Heart left ventricle (tissue), 16 donors: Measurements from ENCODE around the gene PNCK. TPM values are rescaled to one million over a fixed set of nuclear protein-coding genes. Genes with fewer than 3 reads are reported as not detected.
"Not testable (repeated sequence)": the region's sequence is repeated elsewhere in the genome, so short reads cannot be mapped to it uniquely, and the experiment has no call there.

Source experiments
- ATAC-seq, 4 donors: fragments of 200-7000 bp; cut with Tn5 transposase; one replicate each; pipeline ENCODE4 v1.9.1; 2020 to 2022; ENCODE audit warnings: moderate library complexity in 4 of 4, mild to moderate bottlenecking in 3 of 4, moderate number of reproducible peaks in 1 of 4
- DNase-seq, 5 donors: peaks; one replicate each; pipeline ENCODE4 v3.0.0-alpha.2; 2020
- H3K27ac ChIP-seq, 12 donors: fragments of 200-600 bp; sonication (generic) in 4 of 12; one replicate each; pipeline versions ENCODE4 v1.5.0 to v1.8.0; 2016 to 2022; ENCODE audit warnings: mild to moderate bottlenecking in 2 of 12
- H3K27me3 ChIP-seq, 9 donors: fragments of 200-600 bp; sonication (generic) in 2 of 9; one replicate each; pipeline versions ENCODE4 v1.5.1 to v1.8.0; 2016 to 2022; ENCODE audit warnings: mild to moderate bottlenecking in 3 of 9
- H3K36me3 ChIP-seq, 9 donors: fragments of 200-600 bp; sonication (generic) in 2 of 9; one replicate each; pipeline versions ENCODE4 v1.5.0 to v1.8.0; 2018 to 2022; ENCODE audit warnings: mild to moderate bottlenecking in 2 of 9
- H3K4me1 ChIP-seq, 12 donors: fragments of 200-600 bp; sonication (generic) in 4 of 12; one replicate each; pipeline versions ENCODE4 v1.5.0 to v1.8.0; 2016 to 2022; ENCODE audit warnings: mild to moderate bottlenecking in 3 of 12
- H3K4me3 ChIP-seq, 12 donors: fragments of 200-600 bp; sonication (generic) in 4 of 12; one replicate each; pipeline versions ENCODE4 v1.5.0 to v1.8.0; 2017 to 2022; ENCODE audit warnings: mild to moderate bottlenecking in 9 of 12, moderate library complexity in 4 of 12
- H3K9me3 ChIP-seq, 12 donors: fragments of 200-600 bp; sonication (generic) in 4 of 12; one replicate each; pipeline versions ENCODE4 v1.5.0 to v1.8.0; 2016 to 2022; ENCODE audit warnings: mild to moderate bottlenecking in 1 of 12
- POLR2A ChIP-seq, 2 donors: fragments of 450-650 bp; IDR thresholded peaks; one replicate each; pipeline ENCODE4 v1.6.1; 2017; ENCODE audit warnings: antibody characterized with exemption in 2 of 2, mild to moderate bottlenecking in 2 of 2, moderate library complexity in 2 of 2
- WGBS, 4 donors: extraction: QIAGEN DNeasy Blood & Tissue Kit in 2 of 4; methylation state at CpG; one replicate each; pipeline versions ENCODE4 v1.1.5 to v1.1.7; 2013 to 2018; 5-methylcytosine and 5-hydroxymethylcytosine counted together
- intact Hi-C, 10 donors: fragments of 100-400 bp; cut with DNase I; formaldehyde crosslinking; loops; one replicate each; pipeline versions ENCODE4 v1.11.1 to v1.14.2; 2022
- polyA plus RNA-seq, 2 donors: library from polyadenylated mRNA; stranded (reverse); fragments of 200-250 nt; gene quantifications; one replicate each; pipeline ENCODE4 v1.2.3, GENCODE V29; 2013
- total RNA-seq, 9 donors: library from RNA; depleted of rRNA in 2 of 9; stranded (reverse); fragments of >200 nt in 2 of 9; fragmentation: NEBNext Ultra II Directional in 3 of 9; extraction: Animal tissue kit (Norgen Biotek cat#: 25700) in 3 of 9; gene quantifications; one replicate each; pipeline versions ENCODE4 v1.1.0 to v1.2.4, GENCODE V29; 2016 to 2023
- TF ChIP-seq, protein P1 (sequence below), 12 donors: fragments of 200-600 bp; sonication (generic) in 4 of 12; IDR thresholded peaks; one replicate each; pipeline versions ENCODE4 v1.5.0 to v1.8.0; 2018 to 2022; ENCODE audit warnings: antibody characterized with exemption in 12 of 12, mild to moderate bottlenecking in 5 of 12
- donor health status: ischemic (EF 13 %, LVEDD 7.1; RV severe dilation, severe dysfunction).
- donor health status: healthy with polysubstance abuse.
- donor health status: DM: no; HTN: yes; CAD: no.
- donor health status: DM: no; HTN: no; CAD: no.
- donor health status: ischemic (EF 25% LVEDD 6.9; RV normal size, moderate dysfunction).
- donor health status: ischemic (EF 25% LVEDD 5.7; RV mildly dilated, moderate dysfunction).
- donor health status: healthy.
- donor health status: DM: yes; HTN: yes; CAD: no.
- donor health status: ischemic (EF 35%, LVEDD 5.7; RV mildly dilated, moderate dysfunction).
- donor health status: nonischemic (EF 11% LVEDD 7.7; RV severe dilation, severe dysfunction).
- donor health status: DM: yes; HTN: yes; CAD: no.
- donor health status: PGD.
- donor health status: ischemic (EF 29% LVEDD 5.4; RV normal size, mild dysfunction).
- donor health status: nonischemic (EF 23%, LVEDD 6.1; RV moderate dilation, normal function).

Gene PNCK
- total and polyA plus RNA-seq, 11 donors = 1.4 to 7.3 (median 6.4) TPM

- Histone ChIP-seq H3K36me3 (peaks cover 0 to 5% (median 0%) of the 10 kb centered on the region in 9 donors), H3K27ac (peak overlapping the region in 1 of 12 donors; percentile 92), H3K4me3 (no peak overlapping the region), H3K9me3 (no peaks in the 10 kb centered on the region), H3K4me1 (peaks cover 0 to 15% (median 0%) of the 10 kb centered on the region in 12 donors), H3K27me3 (no peaks in the 10 kb centered on the region)
- intact Hi-C loops = no loop called here
- TF ChIP-seq, protein P1, sequence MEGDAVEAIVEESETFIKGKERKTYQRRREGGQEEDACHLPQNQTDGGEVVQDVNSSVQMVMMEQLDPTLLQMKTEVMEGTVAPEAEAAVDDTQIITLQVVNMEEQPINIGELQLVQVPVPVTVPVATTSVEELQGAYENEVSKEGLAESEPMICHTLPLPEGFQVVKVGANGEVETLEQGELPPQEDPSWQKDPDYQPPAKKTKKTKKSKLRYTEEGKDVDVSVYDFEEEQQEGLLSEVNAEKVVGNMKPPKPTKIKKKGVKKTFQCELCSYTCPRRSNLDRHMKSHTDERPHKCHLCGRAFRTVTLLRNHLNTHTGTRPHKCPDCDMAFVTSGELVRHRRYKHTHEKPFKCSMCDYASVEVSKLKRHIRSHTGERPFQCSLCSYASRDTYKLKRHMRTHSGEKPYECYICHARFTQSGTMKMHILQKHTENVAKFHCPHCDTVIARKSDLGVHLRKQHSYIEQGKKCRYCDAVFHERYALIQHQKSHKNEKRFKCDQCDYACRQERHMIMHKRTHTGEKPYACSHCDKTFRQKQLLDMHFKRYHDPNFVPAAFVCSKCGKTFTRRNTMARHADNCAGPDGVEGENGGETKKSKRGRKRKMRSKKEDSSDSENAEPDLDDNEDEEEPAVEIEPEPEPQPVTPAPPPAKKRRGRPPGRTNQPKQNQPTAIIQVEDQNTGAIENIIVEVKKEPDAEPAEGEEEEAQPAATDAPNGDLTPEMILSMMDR (IDR thresholded peaks at IDR 0.05) = no peak
- DNase-seq = peak in 1 of 5 donors; percentile 23
- 0 to 74% (median 55%) methylated on average over 1 to 4 of the region's 4 CpGs for WGBS, 4 donors
- ATAC-seq = no peak
These were observed 18.4 kb upstream of the PNCK start for GRCh38 chrX:153692003-153692402.

DNA sequence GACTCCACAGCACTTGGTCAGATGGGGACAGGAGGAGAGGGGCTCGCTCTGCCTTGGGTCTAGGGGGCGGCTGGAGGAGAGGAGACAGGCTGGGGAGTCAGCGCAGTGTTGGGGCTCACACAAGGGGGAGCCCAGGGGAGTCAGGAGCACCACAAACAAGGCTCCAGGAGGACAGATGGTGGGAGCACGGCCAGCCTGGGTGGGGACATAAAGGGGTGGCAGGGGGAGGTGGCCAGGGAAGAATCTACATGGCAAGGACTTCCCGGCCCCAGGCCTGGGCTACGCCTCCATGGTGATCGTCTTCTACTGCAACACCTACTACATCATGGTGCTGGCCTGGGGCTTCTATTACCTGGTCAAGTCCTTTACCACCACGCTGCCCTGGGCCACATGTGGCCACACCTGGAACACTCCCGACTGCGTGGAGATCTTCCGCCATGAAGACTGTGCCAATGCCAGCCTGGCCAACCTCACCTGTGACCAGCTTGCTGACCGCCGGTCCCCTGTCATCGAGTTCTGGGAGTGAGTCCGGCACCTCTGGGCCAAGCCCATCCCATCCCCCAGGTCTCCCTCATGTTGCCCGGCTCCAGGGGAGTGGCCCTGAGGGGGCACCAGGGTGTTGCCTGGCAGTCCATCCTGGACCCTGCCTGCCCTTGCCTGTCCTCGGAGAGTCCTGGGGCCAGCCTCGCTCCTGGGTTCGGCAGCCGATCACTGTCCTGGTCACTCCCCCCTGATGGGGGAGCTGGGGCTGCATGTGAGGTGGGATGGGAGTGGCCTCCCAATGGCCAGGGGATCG is 17.6 kb upstream of the PNCK start:
- intact Hi-C loops, H3K9me3 ChIP-seq, H3K36me3 ChIP-seq, H3K27me3 ChIP-seq, ATAC-seq: not testable (repeated sequence)
- Histone ChIP-seq H3K4me3 (peak overlapping the region in 1 of 12 donors; percentile 69), H3K27ac (peak overlapping the region in 3 of 12 donors; percentile 85 to 92 (median 88)), H3K4me1 (peaks cover 0 to 16% (median 0%) of the 10 kb centered on the region in 12 donors)
- 65 to 79% (median 73%) methylated on average over 10 to 21 of the region's 21 CpGs for WGBS, 4 donors
- DNase-seq = peak in 3 of 5 donors; percentile 25 to 34 (median 26)

DNA sequence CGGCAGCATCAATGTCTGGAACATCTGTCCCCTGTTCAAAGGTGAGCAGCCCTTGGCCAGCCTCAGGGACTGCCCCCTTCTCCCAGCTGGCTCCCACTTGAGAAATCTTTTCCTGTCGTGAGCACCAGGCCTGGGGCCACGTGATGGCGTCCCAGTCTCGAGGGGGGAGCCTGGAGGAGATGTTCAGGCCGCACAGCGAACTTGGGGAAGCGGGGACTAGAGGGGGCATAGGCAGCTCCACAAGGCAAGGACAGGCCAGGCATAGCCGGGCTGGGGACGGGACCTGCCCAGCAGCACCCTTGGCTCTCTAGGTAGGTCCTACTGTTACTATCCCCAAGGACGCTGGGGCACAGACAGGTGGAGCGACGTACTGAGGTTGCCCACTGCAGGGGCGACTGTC is 16.9 kb upstream of the PNCK start:
- WGBS, 4 donors = 53 to 90% (median 75%) methylated on average over 9 to 14 of the region's 14 CpGs
- Histone ChIP-seq H3K4me1 (peaks cover 0 to 16% (median 0%) of the 10 kb centered on the region in 12 donors), H3K36me3 (peaks cover 0 to 5% (median 0%) of the 10 kb centered on the region in 9 donors), H3K4me3 (peak overlapping the region in 6 of 12 donors; percentile 48 to 69 (median 56)), H3K27ac (peak overlapping the region in 8 of 12 donors; percentile 19 to 92 (median 80)), H3K27me3 (peaks cover 0 to 8% (median 0%) of the 10 kb centered on the region in 9 donors), H3K9me3 (no peaks in the 10 kb centered on the region)
- intact Hi-C loops = no loop called here
- DNase-seq = peak in 1 of 5 donors; percentile 32
- no peak for ATAC-seq
- TF ChIP-seq POLR2A (IDR thresholded peaks at IDR 0.05) = no peak
- TF ChIP-seq, protein P1 (IDR thresholded peaks at IDR 0.05) = no peak

- WGBS, 4 donors = 48 to 85% (median 63%) methylated on average over 14 to 19 of the region's 19 CpGs
- H3K4me3 ChIP-seq = peak overlapping the region in 10 of 12 donors; percentile 14 to 69 (median 51)
- peak in 2 of 5 donors; percentile 25 to 35 for DNase-seq
- peaks cover 0 to 9% (median 0%) of the 10 kb centered on the region in 9 donors for H3K27me3 ChIP-seq
- TF ChIP-seq, protein P1 (IDR thresholded peaks at IDR 0.05) = no peak
- no peak for TF ChIP-seq POLR2A (IDR thresholded peaks at IDR 0.05)
- H3K4me1 ChIP-seq = peaks cover 0 to 16% (median 0%) of the 10 kb centered on the region in 12 donors
- no peaks in the 10 kb centered on the region for H3K9me3 ChIP-seq
- peaks cover 0 to 3% (median 0%) of the 10 kb centered on the region in 9 donors for H3K36me3 ChIP-seq
- peak in 3 of 4 donors; percentile 2 to 9 (median 4) for ATAC-seq
- intact Hi-C loops = no loop called here
- peak overlapping the region in 9 of 12 donors; percentile 23 to 92 (median 76) for H3K27ac ChIP-seq
These were observed 16.2 kb upstream of the PNCK start for GRCh38 chrX:153689654-153690465.
